Parathyroid adenoma (tissue), 2 donors: ENCODE results near the gene ZC3H12C.
"Not testable (repeated sequence)": the region's sequence is repeated elsewhere in the genome, so short reads cannot be mapped to it uniquely, and the experiment has no call there.

Experiments used
- H2AFZ ChIP-seq: fragments of 300-600 bp; sonication (generic); one replicate; pipeline ENCODE4 v1.7.0; 2017; ENCODE audit warnings: antibody characterized with exemption, mild to moderate bottlenecking
- H3K27ac ChIP-seq: fragments of 300-600 bp; sonication (generic); one replicate; pipeline ENCODE4 v1.7.0; 2017
- H3K27me3 ChIP-seq: fragments of 300-600 bp; sonication (generic); one replicate; pipeline ENCODE4 v1.7.0; 2017; ENCODE audit warnings: low read length; ENCODE audit not compliant: control insufficient read depth, insufficient read depth
- H3K36me3 ChIP-seq: fragments of 300-600 bp; sonication (generic); one replicate; pipeline ENCODE4 v1.7.0; 2017; ENCODE audit warnings: low read length; ENCODE audit not compliant: control insufficient read depth, insufficient read depth
- H3K4me1 ChIP-seq: fragments of 300-600 bp; sonication (generic); one replicate; pipeline ENCODE4 v1.7.0; 2017; ENCODE audit warnings: control low read depth
- H3K4me2 ChIP-seq: fragments of 300-600 bp; sonication (generic); one replicate; pipeline ENCODE4 v1.7.0; 2017; ENCODE audit warnings: low read length
- H3K4me3 ChIP-seq: fragments of 300-600 bp; sonication (generic); one replicate; pipeline ENCODE4 v1.7.0; 2017; ENCODE audit warnings: low read depth, low read length
- H3K79me2 ChIP-seq: fragments of 300-600 bp; sonication (generic); one replicate; pipeline ENCODE4 v1.7.0; 2017; ENCODE audit warnings: control low read depth
- H3K9ac ChIP-seq: fragments of 300-600 bp; sonication (generic); one replicate; pipeline ENCODE4 v1.7.0; 2017; ENCODE audit warnings: mild to moderate bottlenecking
- H3K9me3 ChIP-seq: fragments of 300-600 bp; sonication (generic); one replicate; pipeline ENCODE4 v1.7.0; 2017; ENCODE audit warnings: low read length; ENCODE audit not compliant: control insufficient read depth
- TF ChIP-seq, protein P1 (sequence below): fragments of 300-600 bp; sonication (generic); IDR thresholded peaks from one replicate; pipeline ENCODE4 v1.7.0; 2017; ENCODE audit warnings: antibody characterized with exemption, mild to moderate bottlenecking
- donor health status: primary hyperparathyroidism.

ZC3H12C gene

DNA sequence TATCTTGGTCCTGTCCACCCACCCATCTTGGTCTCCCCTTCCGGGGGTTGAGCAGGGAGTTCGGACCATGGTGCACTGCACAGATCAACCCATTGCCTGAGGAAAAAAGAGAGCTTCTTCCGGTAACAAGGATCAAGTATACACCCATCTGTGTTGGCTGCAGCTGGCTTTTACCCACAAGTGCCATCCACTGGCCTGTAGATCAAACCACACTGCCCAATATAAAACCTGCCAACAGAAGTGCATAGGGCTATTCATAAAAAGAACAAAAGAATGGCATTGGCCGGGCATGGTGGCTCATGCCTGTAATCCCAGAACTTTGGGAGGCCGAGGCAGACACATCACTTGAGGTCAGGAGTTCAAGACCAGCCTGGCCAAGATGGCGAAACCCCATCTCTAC lies 94.5 kb downstream of the ZC3H12C start:
- Histone ChIP-seq H3K79me2 (no peaks in the 10 kb centered on the region), H3K36me3 (no peaks in the 10 kb centered on the region), H3K9me3 (no peaks in the 10 kb centered on the region), H3K4me3 (no peak overlapping the region), H2AFZ (no peak overlapping the region), H3K9ac (no peak overlapping the region), H3K27ac (no peak overlapping the region), H3K4me1 (no peaks in the 10 kb centered on the region), H3K4me2 (no peak overlapping the region), H3K27me3 (no peaks in the 10 kb centered on the region)
- TF ChIP-seq, protein P1, sequence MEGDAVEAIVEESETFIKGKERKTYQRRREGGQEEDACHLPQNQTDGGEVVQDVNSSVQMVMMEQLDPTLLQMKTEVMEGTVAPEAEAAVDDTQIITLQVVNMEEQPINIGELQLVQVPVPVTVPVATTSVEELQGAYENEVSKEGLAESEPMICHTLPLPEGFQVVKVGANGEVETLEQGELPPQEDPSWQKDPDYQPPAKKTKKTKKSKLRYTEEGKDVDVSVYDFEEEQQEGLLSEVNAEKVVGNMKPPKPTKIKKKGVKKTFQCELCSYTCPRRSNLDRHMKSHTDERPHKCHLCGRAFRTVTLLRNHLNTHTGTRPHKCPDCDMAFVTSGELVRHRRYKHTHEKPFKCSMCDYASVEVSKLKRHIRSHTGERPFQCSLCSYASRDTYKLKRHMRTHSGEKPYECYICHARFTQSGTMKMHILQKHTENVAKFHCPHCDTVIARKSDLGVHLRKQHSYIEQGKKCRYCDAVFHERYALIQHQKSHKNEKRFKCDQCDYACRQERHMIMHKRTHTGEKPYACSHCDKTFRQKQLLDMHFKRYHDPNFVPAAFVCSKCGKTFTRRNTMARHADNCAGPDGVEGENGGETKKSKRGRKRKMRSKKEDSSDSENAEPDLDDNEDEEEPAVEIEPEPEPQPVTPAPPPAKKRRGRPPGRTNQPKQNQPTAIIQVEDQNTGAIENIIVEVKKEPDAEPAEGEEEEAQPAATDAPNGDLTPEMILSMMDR, result no peak

DNA sequence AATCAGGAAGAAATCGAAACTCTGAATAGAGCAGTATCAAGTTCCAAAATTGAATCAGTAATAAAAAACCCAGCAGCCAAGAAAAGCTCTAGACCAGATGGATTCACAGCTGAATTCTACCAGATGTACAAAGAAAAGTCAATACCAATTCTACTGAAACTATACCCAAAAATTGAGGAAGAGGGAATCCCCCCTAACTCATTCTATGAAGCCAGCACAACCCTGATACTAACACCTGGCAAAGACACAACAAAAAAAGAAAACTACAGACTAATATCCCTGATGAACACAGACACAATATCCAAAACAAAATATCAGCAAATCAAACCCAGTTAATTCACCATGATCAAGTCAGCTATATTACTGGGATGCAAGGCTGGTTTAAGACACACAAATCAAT lies 97.7 kb downstream of the ZC3H12C start:
- Histone ChIP-seq H2AFZ (no peak overlapping the region), H3K9me3 (no peaks in the 10 kb centered on the region), H3K27ac (no peak overlapping the region), H3K4me2 (no peak overlapping the region), H3K4me1 (no peaks in the 10 kb centered on the region), H3K9ac (no peak overlapping the region), H3K4me3 (no peak overlapping the region), H3K27me3 (no peaks in the 10 kb centered on the region), H3K36me3 (no peaks in the 10 kb centered on the region), H3K79me2 (no peaks in the 10 kb centered on the region)
- TF ChIP-seq, protein P1, result no peak

DNA sequence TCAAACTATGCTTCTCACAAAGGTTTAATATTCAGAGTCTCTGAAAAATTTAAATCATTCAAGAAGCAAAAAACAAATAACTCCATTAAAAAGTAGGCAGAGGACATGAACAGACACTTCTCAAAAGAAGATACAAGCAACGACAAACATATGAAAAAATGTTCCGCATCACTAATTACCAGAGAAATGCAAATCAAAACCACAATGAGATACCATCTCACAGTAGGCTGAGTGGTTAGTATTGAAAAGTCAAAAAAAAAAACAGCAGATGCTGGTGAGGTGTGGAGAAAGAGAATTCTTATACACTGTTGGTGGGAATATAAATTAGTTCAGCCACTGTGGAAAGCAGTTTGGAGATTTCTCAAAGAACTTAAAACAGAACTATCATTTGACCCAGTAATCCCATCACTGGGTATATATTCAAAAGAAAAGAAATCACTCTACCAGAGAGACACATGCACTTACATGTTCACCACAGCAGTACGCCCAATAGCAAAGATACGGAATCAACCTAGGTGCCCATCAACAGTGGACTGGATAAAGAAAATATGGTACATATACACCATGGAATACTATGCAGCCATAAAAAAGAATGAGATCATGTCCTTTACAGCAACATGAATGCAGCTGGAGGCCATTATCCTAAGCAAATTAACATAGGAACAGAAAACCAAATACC lies 99.6 kb downstream of the ZC3H12C start:
- H3K4me1 ChIP-seq, H3K27ac ChIP-seq, H3K9me3 ChIP-seq, H3K4me2 ChIP-seq, H3K27me3 ChIP-seq, H3K36me3 ChIP-seq, H3K79me2 ChIP-seq, H3K4me3 ChIP-seq, H2AFZ ChIP-seq, H3K9ac ChIP-seq: not testable (repeated sequence)

DNA sequence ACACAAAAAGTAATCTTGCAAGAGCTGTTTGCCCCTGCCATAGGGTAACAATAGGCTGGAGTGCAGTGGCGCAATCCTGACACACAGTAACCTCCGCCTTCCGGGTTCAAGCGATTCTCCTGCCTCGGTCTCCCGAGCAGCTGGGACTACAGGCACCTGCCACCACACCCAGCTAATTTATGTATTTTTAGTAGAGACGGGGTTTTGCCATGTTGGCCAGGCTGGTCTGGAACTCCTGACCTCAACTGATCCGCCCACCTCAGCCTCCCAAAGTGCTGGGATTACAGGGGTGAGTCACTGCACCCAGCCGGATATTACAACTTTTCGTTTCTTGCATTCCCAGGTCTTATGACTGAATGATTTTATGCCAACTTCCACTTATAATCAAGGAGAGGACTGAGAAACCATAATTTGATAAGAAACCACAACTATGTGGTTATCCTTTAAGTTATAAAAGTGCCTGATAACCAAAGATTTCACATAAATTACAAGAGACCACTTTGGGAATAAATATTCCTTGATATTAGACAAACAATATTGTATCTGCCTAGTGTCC lies 101.1 kb downstream of the ZC3H12C start:
- not testable (repeated sequence) for H3K27me3 ChIP-seq, H3K9ac ChIP-seq, H2AFZ ChIP-seq, H3K4me2 ChIP-seq, H3K27ac ChIP-seq, H3K79me2 ChIP-seq, H3K4me1 ChIP-seq, H3K4me3 ChIP-seq, H3K36me3 ChIP-seq, H3K9me3 ChIP-seq

DNA sequence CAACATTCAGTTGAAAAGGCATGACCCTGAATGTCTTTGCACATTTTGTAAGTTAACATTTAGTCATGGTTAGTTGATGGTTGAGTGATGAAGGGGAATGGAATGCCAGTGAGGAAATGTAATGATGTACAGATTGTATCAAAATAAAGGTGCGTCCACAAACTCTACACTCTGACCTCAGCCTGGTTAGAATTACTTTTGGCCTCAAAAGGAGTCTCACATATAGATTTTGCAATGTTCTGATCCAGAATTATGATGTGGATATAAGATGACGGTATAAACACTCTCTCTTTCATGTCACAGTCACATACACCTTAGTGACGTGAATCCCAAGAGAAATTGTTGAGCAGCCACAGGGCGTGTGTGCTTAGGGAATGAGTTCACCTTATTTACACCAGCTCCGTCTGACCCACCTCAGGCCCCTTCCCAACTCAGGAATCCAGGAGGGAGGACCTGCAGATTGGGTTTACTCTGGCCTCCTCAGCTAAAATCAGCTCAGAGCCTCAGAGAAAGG lies 103.1 kb downstream of the ZC3H12C start:
- Histone ChIP-seq H3K9ac (no peak overlapping the region), H3K9me3 (no peaks in the 10 kb centered on the region), H3K4me3 (no peak overlapping the region), H3K4me2 (no peak overlapping the region), H3K36me3 (no peaks in the 10 kb centered on the region), H3K79me2 (no peaks in the 10 kb centered on the region), H3K27ac (no peak overlapping the region), H2AFZ (no peak overlapping the region), H3K4me1 (no peaks in the 10 kb centered on the region), H3K27me3 (no peaks in the 10 kb centered on the region)
- TF ChIP-seq, protein P1, result no peak
